ENCODE results near the gene KATNB1.
"Not testable (repeated sequence)": the region's sequence is repeated elsewhere in the genome, so short reads cannot be mapped to it uniquely, and the experiment has no call there.

KATNB1 gene

DNA sequence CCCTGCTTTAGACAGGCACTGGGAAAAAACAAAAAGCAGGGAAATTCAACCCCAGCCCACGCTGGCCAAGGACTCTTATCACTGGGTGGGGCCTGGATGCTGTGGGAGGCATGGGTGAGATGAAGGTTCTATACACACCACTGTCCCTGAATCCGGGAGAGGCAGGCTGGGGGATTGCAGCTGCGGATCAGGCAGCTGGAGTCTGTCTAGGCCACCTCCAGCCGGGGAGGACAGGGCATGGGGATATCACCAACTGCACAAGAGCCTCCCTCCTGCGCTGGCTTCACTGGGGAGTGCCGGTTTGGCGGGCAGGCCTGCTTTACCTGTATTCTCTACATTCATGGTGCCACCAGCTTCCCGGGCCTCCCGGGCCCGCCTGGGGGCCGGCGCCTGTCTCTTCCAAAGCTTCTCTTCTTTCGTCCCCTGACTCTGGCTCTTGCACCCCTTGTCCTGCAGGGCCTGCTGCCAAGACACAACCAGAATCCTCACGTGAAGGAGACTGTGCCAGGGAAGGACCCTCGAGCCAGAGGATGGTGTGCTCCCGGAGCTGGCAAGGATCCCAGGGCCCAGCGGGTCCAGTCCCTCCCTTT is 52.8 kb downstream of the KATNB1 start:
- in situ Hi-C loops (cut with MboI; ENCODE audit: low sequenced_read_pairs) = no loop called here

DNA sequence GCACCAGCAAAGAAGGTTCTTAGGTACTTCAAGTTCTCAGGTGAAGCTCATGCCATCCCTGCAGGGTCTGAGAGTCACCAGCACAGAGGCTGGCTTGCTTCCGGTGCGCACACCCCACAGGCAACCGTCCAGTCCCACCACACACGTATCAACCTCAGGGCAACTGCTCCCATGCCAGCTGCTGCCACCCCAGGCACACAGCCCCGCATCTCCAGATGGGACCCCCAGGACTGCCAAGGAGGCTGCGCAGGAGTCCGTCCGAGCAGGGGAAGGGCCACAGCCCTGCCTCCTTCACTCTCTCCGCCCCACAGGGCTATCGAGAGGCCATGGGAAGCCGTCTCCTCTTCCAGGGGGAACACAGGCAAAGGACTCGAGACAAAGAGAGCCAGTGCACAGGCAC is 53.4 kb downstream of the KATNB1 start:
- in situ Hi-C loops (cut with MboI; ENCODE audit: low sequenced_read_pairs) = no loop called here

DNA sequence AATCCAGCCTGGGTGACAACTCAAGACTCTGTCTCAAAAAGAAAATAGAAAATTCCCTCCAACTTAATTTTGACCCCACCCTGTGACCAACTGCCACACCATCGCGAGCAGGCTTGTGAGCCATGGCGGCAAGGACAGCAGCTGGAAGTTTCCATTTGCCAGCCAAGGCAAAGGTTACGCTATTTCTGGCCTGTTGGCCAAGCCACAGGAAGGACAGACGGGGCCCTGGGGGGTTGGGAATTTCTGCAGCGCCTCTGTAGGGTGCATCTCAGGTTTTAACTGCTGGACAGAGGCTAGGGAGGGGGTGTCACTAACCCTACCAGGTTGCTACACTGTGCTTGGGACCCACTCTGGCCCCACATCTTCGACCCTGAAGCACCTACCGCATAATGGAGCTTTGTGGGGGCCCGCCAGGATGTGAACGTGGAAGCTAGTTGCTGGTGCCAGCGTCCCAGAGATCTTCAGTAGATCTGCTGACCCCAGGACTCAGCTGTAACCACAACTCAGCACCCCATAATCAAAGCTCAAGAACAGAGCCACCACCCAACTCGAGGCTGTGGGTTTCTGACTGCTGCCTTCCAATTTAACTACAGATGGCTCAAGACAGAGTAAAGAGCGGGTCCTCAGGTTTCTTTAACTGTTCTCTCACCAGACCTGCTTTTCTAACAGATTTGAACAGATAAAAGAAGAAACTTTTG is 55.8 kb downstream of the KATNB1 start:
- in situ Hi-C loops (cut with MboI; ENCODE audit: low sequenced_read_pairs) = no loop called here

DNA sequence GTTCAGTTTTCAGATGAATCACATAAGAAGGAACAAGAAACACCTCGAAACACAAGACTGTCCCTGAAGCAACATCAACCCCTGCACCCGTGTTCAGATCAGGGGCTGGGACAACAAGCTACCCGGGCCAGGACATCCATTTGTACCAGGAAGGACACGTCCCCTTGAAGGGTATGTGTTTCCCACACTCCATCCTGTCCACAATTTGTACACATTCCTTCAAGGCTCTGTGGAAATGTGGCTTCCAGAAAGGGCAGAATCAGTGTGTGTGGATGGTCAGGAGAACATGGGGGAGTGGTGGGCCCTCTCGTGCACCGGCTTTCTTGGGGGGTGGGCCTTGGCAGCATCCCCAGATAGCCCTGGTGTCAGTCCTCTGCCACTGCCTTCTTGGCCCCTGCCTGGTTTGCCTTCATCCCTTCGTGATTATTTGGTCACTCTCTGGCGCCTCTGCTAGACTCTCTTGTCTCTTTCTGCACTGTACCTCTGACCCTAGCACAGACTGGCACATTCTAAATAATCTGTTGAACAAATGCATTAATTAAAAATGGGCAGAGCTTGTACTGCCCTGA is 56.4 kb downstream of the KATNB1 start:
- in situ Hi-C loops (cut with MboI; ENCODE audit: low sequenced_read_pairs) = no loop called here

DNA sequence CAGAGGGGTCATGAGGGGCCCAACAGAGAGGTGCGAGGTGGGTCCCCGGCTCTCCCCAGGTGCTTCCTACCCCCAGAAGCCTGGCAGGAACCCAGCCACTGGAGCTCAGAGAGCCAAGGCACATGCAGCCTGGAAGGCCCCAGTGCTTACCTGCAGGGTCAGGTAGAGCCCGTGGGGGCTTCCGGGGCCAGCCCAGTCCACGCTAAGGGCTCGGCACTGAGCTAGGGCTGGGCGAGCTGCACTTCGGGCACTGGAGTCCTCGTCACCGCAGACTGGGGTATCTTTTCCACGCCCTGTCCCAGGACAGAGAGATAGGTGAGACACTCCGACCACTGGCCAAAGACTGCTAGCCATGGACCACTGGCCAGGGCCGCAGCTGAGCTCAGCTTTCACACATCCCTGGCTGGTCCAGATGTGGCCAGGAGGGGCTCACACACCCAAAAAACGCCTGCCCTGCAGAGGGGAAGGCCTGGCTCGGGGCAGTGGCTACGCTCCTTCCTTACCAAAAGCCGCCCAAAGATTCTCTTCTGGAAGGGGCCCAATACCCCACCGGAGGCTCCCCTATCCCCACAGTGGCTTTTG is 59.4 kb downstream of the KATNB1 start:
- in situ Hi-C loops (cut with MboI; ENCODE audit: low sequenced_read_pairs) = no loop called here

DNA sequence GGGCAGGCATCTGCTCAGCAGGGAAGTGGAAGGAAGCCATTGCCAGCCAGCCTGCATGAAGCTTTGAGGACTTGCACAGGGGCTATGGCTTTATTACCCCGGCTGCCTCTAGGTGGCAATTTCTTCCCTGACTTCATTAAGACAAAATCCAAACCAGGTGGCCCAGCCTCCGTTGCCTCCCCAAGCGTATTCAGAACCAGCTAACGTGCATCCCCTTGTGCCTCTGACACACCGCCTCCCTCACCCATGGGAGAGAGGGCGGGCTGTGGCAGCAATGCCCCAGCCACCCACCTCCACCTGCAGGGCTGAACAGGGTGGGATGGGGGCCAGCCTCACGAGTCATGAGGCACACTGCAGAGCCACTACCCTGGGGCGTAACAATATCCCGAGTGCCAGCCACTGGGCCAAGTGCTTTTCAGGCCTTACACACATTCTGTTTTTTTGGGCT is 59.9 kb downstream of the KATNB1 start:
- in situ Hi-C loops (cut with MboI; ENCODE audit: low sequenced_read_pairs) = no loop called here

DNA sequence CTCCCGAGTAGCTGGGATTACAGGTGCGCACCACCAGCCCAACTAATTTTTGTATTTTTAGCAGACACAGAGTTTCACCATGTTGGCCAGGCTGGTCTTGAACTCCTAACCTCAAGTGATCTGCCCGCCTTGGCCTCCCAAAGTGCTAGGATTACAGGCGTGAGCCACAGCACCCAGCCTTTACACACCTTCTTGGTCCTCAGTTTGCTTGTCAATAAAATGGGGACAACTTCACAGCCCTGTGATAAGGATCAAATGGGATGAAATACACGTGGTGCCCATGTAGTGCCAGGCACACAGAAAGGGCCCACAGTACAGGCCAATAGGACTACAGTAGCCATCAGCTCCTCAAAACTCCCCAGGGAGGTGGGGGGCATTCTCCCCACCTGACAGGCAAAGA is 60.4 kb downstream of the KATNB1 start:
- in situ Hi-C loops (cut with MboI; ENCODE audit: low sequenced_read_pairs) = not testable (repeated sequence)

DNA sequence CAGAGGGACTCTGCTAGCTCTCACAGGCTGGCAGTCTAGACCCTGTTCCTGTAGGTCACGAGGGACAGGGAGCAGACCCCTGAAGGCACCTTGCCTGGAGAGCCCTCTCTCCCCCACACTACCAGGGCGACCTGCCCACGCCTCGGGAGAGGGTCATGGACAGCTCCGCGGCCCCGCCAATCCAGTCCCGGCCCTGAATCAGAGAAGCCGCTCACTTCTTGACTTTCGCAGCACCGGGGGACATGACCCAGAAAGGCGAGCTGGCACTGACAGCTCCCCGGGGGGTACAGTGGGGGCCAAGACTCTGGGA is 61.6 kb downstream of the KATNB1 start:
- in situ Hi-C loops (cut with MboI; ENCODE audit: low sequenced_read_pairs) = no loop called here

DNA sequence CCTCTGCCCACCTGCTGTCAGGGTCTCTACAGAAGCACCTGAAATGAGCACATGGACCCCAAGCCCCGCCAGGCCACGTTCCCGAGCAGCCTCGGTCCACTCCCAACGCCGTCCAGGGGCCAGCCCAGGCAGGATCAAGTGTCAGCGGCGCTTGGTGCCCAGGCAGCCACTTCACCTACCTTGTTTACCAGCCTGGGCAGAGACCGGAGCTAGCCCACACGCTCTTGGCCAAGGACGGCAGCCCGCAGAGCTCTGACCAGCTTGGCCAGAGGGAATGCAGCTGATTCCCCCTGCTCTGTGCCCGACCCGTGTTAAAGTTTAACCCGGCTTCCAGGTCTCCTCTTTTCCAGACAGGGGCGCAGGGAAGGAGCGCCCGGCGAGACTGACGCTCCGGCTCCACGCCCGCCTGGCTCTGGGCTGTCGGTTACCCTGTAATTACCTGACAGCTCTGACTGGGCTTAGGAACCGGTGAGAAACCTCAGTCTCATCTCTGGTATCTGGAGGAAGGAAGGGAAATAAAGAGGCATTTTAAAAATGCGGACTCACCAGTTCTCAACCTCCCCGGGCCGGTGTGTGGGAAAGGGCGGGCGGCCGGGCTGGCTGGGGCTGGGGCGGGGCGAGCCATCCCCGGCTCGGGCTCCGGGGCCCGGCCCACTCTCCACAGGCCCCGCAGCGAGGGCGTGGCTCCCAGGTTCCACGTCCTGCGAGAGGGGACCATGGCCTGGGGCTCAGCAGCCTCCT is 62.1 kb downstream of the KATNB1 start:
- in situ Hi-C loops (cut with MboI; ENCODE audit: low sequenced_read_pairs) = no loop called here

DNA sequence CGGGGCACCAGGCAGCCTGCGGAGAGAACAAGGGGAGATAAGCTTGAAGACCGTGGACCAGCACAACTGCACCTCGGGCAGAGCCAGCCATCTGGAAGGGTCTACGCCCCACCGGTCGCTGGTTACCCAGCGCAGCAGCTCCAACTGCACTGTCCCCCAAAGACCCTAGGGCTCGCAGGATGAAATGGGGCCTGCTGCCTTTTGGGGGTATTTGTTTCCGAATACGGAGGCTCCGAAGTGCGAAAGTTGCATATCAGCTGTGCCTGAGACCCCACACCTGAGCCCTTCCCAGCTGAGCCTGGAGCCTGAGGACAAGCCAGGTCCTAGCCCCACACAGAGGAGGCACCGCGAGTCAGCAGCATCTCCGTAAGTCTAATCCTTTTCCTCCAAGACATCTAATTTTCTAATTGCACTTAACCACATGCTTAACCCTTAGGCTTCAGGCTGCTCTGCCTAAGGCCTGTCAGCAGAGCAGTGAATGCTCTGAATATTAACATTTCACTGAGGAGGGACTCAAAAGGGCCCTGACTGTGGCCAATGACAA is 62.8 kb downstream of the KATNB1 start:
- in situ Hi-C loops (cut with MboI; ENCODE audit: low sequenced_read_pairs) = no loop called here

DNA sequence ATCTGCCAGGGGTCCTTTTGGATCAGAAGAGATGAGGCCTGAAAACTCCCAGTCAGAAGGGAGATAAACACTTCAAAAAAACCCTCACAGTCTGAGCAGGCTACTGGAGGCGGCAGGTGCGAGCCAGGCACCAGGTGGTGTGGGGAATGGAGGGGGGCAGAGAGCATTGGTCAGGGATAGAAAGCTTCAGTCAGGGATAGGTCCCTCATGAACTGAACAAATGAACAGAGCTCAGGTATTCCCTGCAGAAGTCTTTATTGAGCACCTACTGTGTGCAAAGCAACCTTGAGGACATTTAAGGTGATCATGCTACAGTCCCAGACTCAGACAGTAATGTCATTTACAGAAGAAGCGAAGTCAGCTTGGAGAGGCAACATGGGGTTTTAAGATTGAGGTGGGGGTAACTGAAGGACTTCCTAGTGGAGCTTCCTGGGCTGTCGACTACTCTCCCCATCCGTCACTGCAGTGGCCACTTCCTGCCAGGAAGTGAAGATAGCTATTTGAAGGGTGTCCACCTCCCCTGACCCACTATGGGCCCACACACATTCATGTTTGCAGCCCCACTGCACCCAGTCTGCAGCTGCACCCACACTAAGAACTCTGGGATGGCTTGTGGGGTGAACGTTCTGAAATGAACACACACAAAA is 63.5 kb downstream of the KATNB1 start:
- in situ Hi-C loops (cut with MboI; ENCODE audit: low sequenced_read_pairs) = no loop called here

DNA sequence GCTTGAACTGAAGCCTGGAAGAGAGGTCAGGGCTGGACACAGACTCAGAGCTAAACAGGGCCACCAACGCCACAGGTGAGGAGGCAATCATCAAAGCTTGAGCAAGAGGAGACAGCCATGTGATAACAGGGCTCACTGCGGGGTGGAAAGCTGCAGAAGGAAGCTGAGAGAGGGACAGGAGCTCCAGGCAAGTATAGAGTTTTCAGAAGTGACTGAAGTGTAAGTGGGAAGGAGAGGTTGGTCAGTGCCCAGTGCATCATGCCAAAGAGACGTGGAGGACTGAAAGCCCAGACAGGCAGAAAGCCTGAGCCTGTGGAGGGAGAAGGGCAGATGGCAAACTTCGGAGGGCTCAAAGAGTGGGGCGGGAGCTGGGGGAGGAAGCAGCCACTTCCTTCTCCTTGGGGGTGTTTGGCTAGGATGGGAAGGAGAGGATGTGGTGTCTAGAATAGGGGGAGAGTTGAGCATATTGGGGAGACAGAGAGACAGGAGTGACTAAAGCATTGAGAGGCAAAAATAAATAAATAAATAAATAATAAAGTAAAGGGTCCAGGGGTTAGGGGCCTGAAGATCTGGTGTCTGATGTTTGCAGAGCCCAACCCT is 64.1 kb downstream of the KATNB1 start:
- in situ Hi-C loops (cut with MboI; ENCODE audit: low sequenced_read_pairs) = no loop called here

DNA sequence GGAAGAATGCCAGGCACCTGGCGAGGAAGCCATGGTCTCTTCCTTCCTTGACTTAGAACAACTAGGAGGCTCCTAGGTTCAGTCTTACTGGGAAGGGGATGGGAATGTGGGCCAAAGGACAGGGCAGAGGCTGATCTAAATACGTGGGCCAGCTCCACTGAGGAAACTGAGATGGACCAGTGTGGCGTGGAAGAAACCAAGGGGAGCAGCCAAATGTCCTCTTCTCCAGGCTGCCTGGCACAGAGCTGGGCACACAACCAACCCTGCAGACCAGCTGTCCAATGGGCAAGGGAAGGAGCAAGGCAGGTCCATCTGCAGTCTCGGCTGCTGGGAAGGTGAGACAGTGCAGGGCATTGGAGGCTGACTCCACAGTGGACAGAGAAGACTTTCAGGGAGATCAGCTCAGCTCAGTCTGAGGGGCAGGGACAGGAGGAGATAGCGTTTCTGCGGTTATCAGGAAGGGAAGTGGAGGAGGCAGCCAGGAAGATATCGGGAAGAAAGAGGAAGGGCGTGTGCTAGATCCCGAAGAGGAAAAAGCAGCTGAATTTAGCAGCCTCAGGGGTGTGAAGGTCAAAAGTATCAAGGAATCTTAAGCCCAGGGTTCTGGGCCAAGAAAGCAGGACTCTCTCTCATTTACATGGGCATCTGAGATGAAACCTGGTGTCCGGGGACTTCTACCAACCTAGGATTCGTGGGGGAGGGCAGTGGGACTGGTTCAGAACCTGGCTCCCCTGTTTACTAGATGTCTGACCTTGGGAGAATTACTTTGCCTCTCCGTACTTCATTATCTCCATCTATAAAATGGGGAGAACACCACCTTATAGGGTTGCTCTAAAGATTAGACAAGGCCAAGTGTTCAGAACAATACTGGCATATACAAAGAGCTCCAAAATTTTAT is 64.9 kb downstream of the KATNB1 start:
- in situ Hi-C loops (cut with MboI; ENCODE audit: low sequenced_read_pairs) = no loop called here

DNA sequence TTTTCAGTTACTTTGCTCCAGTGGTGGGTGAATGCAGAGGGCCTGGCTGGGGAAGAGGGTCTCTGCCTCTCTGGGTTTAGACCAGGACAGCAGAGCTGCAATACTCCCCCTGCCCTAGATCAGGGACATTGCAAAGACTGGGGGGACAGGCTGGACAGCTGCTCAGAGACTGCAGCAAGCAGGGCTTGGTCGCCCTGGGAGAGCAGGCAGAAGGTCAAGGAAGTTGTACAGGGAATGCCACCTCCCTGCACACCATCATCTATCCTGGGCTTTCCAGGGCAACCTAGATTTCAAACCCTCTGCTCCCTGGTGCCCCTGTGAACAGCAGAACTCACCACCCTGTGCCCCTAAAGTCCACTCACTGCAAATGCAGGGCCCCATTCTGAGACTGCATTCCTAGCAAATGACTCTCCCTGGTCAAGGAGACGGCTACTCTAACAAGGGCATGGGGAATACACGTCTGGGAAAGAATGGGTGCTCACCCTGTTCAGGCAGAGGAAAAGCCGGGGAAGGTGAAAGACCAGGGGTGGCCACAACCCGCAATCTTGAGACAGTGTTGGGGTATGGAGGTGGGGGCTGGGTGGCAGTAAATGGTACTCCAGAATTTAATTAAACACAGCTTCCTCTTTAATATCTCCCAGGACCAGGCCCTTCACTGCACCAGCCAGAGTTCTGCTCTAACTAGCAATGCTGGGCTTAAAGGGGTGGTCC is 65.7 kb downstream of the KATNB1 start:
- in situ Hi-C loops (cut with MboI; ENCODE audit: low sequenced_read_pairs) = no loop called here

DNA sequence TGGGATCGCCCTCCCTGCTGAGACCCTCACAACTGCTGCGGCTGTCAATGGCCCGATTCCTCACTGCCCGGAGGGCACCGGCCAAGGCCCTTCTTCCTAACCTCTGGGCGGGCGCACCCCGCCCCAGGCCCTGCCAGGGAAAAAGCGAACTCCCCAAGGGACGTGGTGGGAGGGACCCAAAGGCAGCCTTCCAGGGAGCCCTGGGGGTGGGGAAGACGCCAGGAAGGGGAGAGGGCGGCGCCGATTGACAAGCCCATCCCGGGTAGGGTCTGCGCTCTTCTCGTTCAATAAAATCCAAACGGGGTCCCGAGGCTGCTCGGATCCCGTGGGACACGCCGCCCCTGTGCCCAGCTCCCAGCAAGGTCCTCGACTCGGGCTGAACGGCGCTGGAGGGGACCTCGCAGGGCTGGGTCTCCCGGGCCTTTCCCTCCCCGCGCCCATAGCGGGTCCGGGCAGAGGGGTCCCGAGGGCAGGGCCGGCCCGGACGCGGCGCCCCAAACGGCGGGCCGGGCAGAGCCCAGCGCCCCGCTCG is 66.3 kb downstream of the KATNB1 start:
- in situ Hi-C loops (cut with MboI; ENCODE audit: low sequenced_read_pairs) = no loop called here

DNA sequence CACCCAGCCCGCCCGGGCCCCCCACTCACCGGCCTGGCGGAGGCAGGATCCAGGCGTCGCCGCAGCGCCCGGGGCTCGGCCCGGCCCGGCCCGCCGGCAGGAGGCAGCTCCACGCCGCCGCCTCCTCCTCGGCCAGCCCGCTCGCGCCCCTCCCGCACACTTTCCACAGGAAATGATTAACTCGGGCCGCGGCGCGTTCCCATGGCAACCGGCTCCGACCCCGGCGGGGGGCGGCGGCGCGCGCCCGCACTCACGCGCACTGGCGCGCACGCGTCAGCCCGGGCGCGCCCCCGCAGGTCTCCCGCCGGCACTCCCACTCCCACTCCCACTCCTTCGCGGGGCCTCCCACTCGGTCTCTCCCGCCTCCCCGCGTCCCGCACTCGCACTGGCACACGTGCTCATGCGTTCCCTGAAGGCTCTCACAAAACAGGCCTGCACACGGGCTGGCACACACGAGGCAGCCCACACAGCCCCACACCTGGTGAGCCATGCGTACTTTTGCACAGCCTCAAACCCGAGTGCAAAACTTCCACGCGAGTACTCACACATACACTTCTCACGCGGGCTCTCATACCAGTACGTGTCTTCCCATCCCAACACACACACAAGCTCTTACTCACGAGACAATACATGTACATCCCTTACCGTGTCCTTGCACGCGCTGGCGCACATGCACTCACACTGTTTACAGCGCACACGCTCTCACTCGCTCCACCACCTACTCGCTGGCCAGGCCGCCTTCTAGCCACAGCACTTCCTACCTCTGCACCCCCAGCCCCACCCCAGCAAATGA is 67.0 kb downstream of the KATNB1 start, which contains the start of gene KIFC3:
Gene KIFC3, minus strand, starts transcription at position 151 of the 793 bp plus-strand sequence. CDS start 4,248 bp downstream, outside the sequence.
- in situ Hi-C loops (cut with MboI; ENCODE audit: low sequenced_read_pairs) = no loop called here

DNA sequence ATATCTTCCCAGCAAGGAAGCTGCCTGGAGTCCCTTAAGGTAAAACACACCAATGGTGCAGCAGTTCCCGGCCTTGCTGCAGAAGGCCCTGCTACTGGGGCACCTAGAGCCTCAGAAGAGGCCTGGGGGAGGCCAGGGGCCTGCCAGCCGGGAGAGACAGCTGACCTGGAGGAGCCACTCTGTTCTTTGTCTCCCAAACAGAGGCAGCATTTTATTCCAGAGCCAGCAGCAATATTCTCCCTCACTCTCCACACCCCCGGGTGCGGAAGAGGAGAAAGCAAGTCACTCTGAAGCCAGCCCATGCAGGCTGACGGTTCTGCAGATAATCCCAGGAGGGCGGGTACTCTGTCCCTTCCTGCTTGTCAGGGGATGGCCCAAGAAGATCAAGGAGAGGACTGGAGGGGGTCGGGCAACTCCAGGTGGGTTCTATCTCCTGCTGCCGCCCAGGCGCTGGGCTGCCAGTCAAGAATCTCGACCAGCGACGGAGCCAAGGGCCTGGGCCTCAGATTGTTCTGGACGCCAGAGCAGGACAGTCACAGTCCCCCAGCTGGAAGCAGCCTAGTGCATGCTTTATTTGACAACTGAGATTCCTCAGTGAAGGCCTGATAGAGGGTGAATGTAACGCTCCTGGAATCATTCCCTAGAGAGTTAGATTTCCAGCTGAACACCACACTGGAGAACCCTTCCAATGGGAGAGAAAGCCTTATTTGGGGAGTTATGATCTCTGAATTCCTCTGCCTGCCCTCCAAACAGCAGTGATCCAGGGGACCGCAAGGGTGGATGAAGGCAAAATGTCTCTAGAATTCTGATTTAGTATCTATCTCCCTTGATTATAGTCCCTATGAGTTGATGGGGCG is 67.8 kb downstream of the KATNB1 start:
- in situ Hi-C loops (cut with MboI; ENCODE audit: low sequenced_read_pairs) = no loop called here

All from HL-60/S4 treated with phorbol 12-myristate 13-acetate at 8.2 ng/mL for 4 days and 3 days (cell line).